Measurements from ENCODE around the gene PNMA6E. TPM values are rescaled to one million over a fixed set of nuclear protein-coding genes. Genes with fewer than 3 reads are reported as not detected.

PNMA6E gene
- total and polyA plus RNA-seq, 11 donors = not detected

DNA sequence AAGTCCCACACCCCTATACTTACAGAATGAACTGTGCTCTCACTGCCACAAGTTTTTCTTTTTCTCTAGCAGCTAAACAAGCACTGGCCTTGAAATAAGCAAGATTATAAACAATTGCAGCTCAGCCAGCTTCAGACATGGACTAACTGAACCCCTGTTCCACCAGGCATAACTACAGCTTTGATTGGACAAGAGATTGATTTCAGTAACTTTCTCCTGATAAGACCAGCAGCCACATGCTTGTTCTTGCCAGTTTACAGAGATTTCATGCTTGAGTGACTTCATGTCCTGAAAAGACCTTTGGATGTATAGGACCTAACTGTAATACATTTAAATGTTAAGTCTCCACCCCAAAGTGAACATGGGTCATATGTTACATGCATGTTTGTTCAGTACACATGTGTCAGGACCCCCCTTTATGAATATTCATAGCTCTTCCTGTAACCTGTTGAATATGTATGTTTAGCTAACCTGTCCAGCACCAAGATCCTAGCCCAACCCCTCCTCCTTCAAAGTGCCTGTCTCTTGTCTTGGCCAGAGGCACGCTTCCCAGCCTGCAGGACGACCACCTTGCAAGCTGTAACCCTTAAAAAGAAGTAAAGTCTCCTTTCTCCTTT lies 39.3 kb downstream of the PNMA6E start:
- DNase-seq (no peak), ATAC-seq (no peak)
- Histone ChIP-seq H3K36me3 (no peaks in the 10 kb centered on the region), H3K9me3 (peaks cover 0 to 12% (median 0%) of the 10 kb centered on the region in 12 donors), H3K27me3 (peaks cover 0 to 9% (median 0%) of the 10 kb centered on the region in 9 donors), H3K27ac (no peak overlapping the region), H3K4me1 (no peaks in the 10 kb centered on the region), H3K4me3 (no peak overlapping the region)
- TF ChIP-seq POLR2A (IDR thresholded peaks at IDR 0.05) (no peak), CTCF (IDR thresholded peaks at IDR 0.05) (no peak)
- intact Hi-C loops (cut with DNase I) = no loop called here
- WGBS, 4 donors = 23 to 68% (median 49%) methylated on average over 2 of the region's 2 CpGs

- DNase-seq (no peak), ATAC-seq (no peak)
- H3K9me3 ChIP-seq = peaks cover 0 to 12% (median 0%) of the 10 kb centered on the region in 12 donors
- TF ChIP-seq POLR2A (IDR thresholded peaks at IDR 0.05) = no peak
- no peak for TF ChIP-seq CTCF (IDR thresholded peaks at IDR 0.05)
- H3K4me3 ChIP-seq = no peak overlapping the region
- intact Hi-C loops (cut with DNase I) = no loop called here
- no peak overlapping the region for H3K27ac ChIP-seq
- peaks cover 0 to 3% (median 0%) of the 10 kb centered on the region in 9 donors for H3K27me3 ChIP-seq
- H3K36me3 ChIP-seq = no peaks in the 10 kb centered on the region
- 69 to 97% (median 94%) methylated on average over 1 of the region's 1 CpG for WGBS, 4 donors
- H3K4me1 ChIP-seq = no peaks in the 10 kb centered on the region
These were observed 43.3 kb downstream of the PNMA6E start for GRCh38 chrX:153357877-153358276.

GRCh38 chrX:153353416-153353815 lies 47.7 kb downstream of the PNMA6E start:
- Histone ChIP-seq H3K27me3 (peaks cover 0 to 3% (median 0%) of the 10 kb centered on the region in 9 donors), H3K9me3 (peaks cover 0 to 9% (median 0%) of the 10 kb centered on the region in 12 donors), H3K36me3 (peaks cover 0 to 13% (median 1%) of the 10 kb centered on the region in 9 donors), H3K4me1 (no peaks in the 10 kb centered on the region), H3K4me3 (no peak overlapping the region), H3K27ac (no peak overlapping the region)
- 64 to 83% (median 66%) methylated on average over 5 to 12 of the region's 12 CpGs for WGBS, 4 donors
- TF ChIP-seq POLR2A (IDR thresholded peaks at IDR 0.05) (no peak), CTCF (IDR thresholded peaks at IDR 0.05) (no peak)
- ATAC-seq (no peak), DNase-seq (no peak)
- intact Hi-C loops (cut with DNase I) = no loop called here

GRCh38 chrX:153352858-153353257 lies 48.3 kb downstream of the PNMA6E start:
- DNase-seq (no peak), ATAC-seq (no peak)
- peaks cover 0 to 18% (median 4%) of the 10 kb centered on the region in 9 donors for H3K36me3 ChIP-seq
- H3K27ac ChIP-seq = no peak overlapping the region
- peaks cover 0 to 4% (median 0%) of the 10 kb centered on the region in 12 donors for H3K9me3 ChIP-seq
- WGBS, 4 donors = 61 to 84% (median 74%) methylated on average over 3 of the region's 3 CpGs
- peaks cover 0 to 3% (median 0%) of the 10 kb centered on the region in 9 donors for H3K27me3 ChIP-seq
- intact Hi-C loops (cut with DNase I) = no loop called here
- no peaks in the 10 kb centered on the region for H3K4me1 ChIP-seq
- TF ChIP-seq CTCF (IDR thresholded peaks at IDR 0.05) (no peak), POLR2A (IDR thresholded peaks at IDR 0.05) (no peak)
- H3K4me3 ChIP-seq = no peak overlapping the region
